ENCODE results near the gene IL31.

DNA sequence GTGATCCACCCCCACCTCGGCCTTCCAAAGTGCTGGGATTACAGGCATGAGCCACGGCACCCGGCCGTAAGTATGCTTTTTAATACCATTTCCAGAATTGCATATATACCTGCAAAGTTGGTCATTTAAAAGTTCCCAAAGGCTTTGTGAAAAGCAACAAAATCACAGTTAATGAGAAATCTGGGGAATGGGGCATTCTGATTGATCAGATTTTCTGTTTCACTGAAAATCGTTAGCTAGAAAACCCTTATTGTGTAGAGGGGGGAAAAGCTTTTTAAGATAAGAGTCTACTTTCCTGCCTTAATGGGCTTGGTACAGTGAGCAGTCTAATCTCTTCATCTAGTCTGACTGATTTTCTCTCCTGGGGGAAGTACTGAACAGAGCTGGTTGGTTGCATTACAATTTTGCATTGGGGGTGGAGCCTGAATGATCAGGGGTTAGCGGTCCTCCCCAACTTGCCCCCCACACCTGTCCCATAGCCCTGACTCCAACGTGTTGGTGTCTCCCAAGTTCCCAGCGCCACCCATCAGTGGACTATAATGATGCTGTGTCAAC, 23.8 kb downstream of the IL31 start:
- TF ChIP-seq GATA2 (IDR thresholded peaks at IDR 0.05; ENCODE audit: low read depth, low read length) (peak; percentile 77), GATA3 (IDR thresholded peaks at IDR 0.05; ENCODE audit: low read depth, low read length) (no peak; the same call in 1 of the 2 replicates)
